ENCODE results near the gene KASH5. TPM values are rescaled to one million over a fixed set of nuclear protein-coding genes. Genes with fewer than 3 reads are reported as not detected.
A peak's percentile ranks its signal among the peaks of the same experiment; 100 is the strongest.

The KASH5 gene
- total and polyA plus RNA-seq, 2 of the 13 experiments (the other 11 are each of a cell fraction or from before 2014, with no cell fraction given), result not detected

GRCh38 chr19:49453013-49453756 lies 65.1 kb downstream of the KASH5 start, which contains the start of gene ALDH16A1 (continued):
- TF ChIP-seq, protein P1, sequence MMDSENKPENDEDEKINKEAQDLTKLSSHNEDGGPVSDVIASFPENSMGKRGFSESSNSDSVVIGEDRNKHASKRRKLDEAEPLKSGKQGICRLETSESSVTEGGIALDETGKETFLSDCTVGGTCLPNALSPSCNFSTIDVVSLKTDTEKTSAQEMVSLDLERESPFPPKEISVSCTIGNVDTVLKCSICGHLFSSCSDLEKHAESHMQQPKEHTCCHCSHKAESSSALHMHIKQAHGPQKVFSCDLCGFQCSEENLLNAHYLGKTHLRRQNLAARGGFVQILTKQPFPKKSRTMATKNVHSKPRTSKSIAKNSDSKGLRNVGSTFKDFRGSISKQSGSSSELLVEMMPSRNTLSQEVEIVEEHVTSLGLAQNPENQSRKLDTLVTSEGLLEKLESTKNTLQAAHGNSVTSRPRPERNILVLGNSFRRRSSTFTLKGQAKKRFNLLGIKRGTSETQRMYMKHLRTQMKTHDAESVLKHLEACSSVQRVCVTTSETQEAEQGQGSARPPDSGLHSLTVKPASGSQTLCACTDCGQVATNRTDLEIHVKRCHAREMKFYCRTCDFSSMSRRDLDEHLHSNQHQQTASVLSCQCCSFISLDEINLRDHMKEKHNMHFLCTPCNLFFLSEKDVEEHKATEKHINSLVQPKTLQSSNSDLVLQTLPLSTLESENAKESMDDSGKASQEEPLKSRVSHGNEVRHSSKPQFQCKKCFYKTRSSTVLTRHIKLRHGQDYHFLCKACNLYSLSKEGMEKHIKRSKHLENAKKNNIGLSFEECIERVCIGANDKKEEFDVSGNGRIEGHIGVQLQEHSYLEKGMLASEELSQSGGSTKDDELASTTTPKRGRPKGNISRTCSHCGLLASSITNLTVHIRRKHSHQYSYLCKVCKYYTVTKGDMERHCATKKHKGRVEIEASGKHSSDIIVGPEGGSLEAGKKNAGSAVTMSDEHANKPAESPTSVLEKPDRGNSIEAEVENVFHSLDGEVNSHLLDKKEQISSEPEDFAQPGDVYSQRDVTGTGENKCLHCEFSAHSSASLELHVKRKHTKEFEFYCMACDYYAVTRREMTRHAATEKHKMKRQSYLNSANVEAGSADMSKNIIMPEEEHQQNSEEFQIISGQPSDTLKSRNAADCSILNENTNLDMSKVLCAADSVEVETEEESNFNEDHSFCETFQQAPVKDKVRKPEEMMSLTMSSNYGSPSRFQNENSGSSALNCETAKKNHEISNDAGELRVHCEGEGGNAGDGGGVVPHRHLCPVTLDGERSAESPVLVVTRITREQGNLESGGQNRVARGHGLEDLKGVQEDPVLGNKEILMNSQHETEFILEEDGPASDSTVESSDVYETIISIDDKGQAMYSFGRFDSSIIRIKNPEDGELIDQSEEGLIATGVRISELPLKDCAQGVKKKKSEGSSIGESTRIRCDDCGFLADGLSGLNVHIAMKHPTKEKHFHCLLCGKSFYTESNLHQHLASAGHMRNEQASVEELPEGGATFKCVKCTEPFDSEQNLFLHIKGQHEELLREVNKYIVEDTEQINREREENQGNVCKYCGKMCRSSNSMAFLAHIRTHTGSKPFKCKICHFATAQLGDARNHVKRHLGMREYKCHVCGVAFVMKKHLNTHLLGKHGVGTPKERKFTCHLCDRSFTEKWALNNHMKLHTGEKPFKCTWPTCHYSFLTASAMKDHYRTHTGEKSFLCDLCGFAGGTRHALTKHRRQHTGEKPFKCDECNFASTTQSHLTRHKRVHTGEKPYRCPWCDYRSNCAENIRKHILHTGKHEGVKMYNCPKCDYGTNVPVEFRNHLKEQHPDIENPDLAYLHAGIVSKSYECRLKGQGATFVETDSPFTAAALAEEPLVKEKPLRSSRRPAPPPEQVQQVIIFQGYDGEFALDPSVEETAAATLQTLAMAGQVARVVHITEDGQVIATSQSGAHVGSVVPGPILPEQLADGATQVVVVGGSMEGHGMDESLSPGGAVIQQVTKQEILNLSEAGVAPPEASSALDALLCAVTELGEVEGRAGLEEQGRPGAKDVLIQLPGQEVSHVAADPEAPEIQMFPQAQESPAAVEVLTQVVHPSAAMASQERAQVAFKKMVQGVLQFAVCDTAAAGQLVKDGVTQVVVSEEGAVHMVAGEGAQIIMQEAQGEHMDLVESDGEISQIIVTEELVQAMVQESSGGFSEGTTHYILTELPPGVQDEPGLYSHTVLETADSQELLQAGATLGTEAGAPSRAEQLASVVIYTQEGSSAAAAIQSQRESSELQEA (CRISPR knock-in tag; IDR thresholded peaks at IDR 0.05; ENCODE audit: not compliant biosample characterization), result no peak
- TF ChIP-seq, protein P2, sequence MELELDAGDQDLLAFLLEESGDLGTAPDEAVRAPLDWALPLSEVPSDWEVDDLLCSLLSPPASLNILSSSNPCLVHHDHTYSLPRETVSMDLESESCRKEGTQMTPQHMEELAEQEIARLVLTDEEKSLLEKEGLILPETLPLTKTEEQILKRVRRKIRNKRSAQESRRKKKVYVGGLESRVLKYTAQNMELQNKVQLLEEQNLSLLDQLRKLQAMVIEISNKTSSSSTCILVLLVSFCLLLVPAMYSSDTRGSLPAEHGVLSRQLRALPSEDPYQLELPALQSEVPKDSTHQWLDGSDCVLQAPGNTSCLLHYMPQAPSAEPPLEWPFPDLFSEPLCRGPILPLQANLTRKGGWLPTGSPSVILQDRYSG (CRISPR knock-in tag; IDR thresholded peaks at IDR 0.05), result no peak
- TF ChIP-seq GABPB1 (CRISPR knock-in tag; IDR thresholded peaks at IDR 0.05) (peak; percentile 87), CENPT (CRISPR knock-in tag; IDR thresholded peaks at IDR 0.05; ENCODE audit: low read depth) (no peak; the same call in 1 of the 2 replicates), ZNF784 (CRISPR knock-in tag; IDR thresholded peaks at IDR 0.05; ENCODE audit: borderline replicate concordance) (no peak), IRF2 (CRISPR knock-in tag; IDR thresholded peaks at IDR 0.05) (peak; percentile 58; the same call in 1 of the 2 replicates), ZNF276 (CRISPR knock-in tag; IDR thresholded peaks at IDR 0.05; ENCODE audit: low read depth) (no peak), ZNF331 (CRISPR knock-in tag; IDR thresholded peaks at IDR 0.05) (no peak; the same call in 1 of the 2 replicates), E2F1 (CRISPR knock-in tag; IDR thresholded peaks at IDR 0.05) (peak; percentile 69; the same call in 1 of the 2 replicates), NR0B2 (CRISPR knock-in tag; IDR thresholded peaks at IDR 0.05) (0 out of 2 replicates have a peak, but pooled peaks have one; percentile 53)
- TF ChIP-seq, protein P3, sequence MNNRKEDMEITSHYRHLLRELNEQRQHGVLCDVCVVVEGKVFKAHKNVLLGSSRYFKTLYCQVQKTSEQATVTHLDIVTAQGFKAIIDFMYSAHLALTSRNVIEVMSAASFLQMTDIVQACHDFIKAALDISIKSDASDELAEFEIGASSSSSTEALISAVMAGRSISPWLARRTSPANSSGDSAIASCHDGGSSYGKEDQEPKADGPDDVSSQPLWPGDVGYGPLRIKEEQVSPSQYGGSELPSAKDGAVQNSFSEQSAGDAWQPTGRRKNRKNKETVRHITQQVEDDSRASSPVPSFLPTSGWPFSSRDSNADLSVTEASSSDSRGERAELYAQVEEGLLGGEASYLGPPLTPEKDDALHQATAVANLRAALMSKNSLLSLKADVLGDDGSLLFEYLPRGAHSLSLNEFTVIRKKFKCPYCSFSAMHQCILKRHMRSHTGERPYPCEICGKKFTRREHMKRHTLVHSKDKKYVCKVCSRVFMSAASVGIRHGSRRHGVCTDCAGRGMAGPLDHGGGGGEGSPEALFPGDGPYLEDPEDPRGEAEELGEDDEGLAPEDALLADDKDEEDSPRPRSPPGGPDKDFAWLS (CRISPR knock-in tag; IDR thresholded peaks at IDR 0.05; ENCODE audit: borderline replicate concordance), result no peak

All from HepG2 (cell line).